PC-3 (cell line): Measurements from ENCODE around the gene SHQ1.

Experiments
- CTCF ChIP-seq: fragments of 300-600 bp; sonication (generic); conservative IDR thresholded peaks from 2 replicates; pipeline ENCODE4 v1.5.1; 2017; ENCODE audit warnings: antibody characterized with exemption, low read depth, mild to moderate bottlenecking, low read length
- EZH2 ChIP-seq: fragments of 300-600 bp; sonication (generic); IDR thresholded peaks from one replicate; pipeline ENCODE4 v1.6.1; 2017; ENCODE audit warnings: antibody characterized with exemption, mild to moderate bottlenecking, low read length; ENCODE audit not compliant: unreplicated experiment

- TF ChIP-seq CTCF: no peak
- TF ChIP-seq EZH2: no peak
These were observed 119.2 kb downstream of the SHQ1 start for GRCh38 chr3:72728958-72729467.
